Astrocyte (in vitro differentiated cells and primary cell): ENCODE results near the gene AFF3.

ENCODE experiments used
- CTCF ChIP-seq: IDR thresholded peaks from 2 replicates; pipeline ENCODE4 v1.5.1; 2011; ENCODE audit warnings: low read depth, mild to moderate bottlenecking, inconsistent platforms, low read length, moderate library complexity; ENCODE audit not compliant: insufficient read depth
- EZH2 ChIP-seq: IDR thresholded peaks from 2 replicates; pipeline ENCODE4 v1.6.1; 2012; ENCODE audit warnings: mild to moderate bottlenecking, low read length, inconsistent platforms; ENCODE audit not compliant: insufficient read depth

GRCh38 chr2:100107906-100108647, 34.3 kb downstream of the AFF3 start:
- TF ChIP-seq CTCF: no peak
- TF ChIP-seq EZH2: no peak
